Right atrium auricular region (tissue), 2 donors: Measurements from ENCODE around the gene C1QTNF2. TPM values are rescaled to one million over a fixed set of nuclear protein-coding genes. Genes with fewer than 3 reads are reported as not detected.

ENCODE experiments used
- DNase-seq: peaks from one replicate; pipeline ENCODE4 v3.0.0-alpha.2; 2019; ENCODE audit warnings: low spot score
- H3K27ac ChIP-seq, 2 donors: fragments of 200-600 bp; sonication (generic); 1 replicate in 1 of 2; 2 replicates in 1 of 2; pipeline ENCODE4 v1.5.1; 2016 to 2019
- H3K27me3 ChIP-seq, 2 donors: fragments of 200-600 bp; sonication (generic); one replicate each; pipeline versions ENCODE4 v1.5.1 to v1.6.0; 2017 to 2019
- H3K36me3 ChIP-seq: fragments of 200-600 bp; sonication (generic); one replicate; pipeline ENCODE4 v1.5.1; 2016
- H3K4me1 ChIP-seq, 2 donors: fragments of 200-600 bp; sonication (generic); one replicate each; pipeline versions ENCODE4 v1.5.1 to v1.6.0; 2017 to 2019
- H3K4me3 ChIP-seq, 2 donors: fragments of 200-600 bp; sonication (generic); 1 replicate in 1 of 2; 2 replicates in 1 of 2; pipeline ENCODE4 v1.5.1; 2017 to 2019; ENCODE audit warnings: mild to moderate bottlenecking in 1 of 2, moderate library complexity in 1 of 2
- H3K9me3 ChIP-seq, 2 donors: fragments of 200-600 bp; sonication (generic); one replicate each; pipeline ENCODE4 v1.5.1; 2019
- total RNA-seq, 2 donors: library from RNA; depleted of rRNA; stranded (reverse); fragments of >200 nt; gene quantifications; one replicate each; pipeline ENCODE4 v1.1.0, GENCODE V29; 2016
- TF ChIP-seq, protein P1 (sequence below), 2 donors: fragments of 200-600 bp; sonication (generic); IDR thresholded peaks; one replicate each; pipeline ENCODE4 v1.5.1; 2019; ENCODE audit warnings: antibody characterized with exemption in 2 of 2

Gene C1QTNF2
- total RNA-seq, 2 donors from 2014 or later, result 1.5 to 2.2 TPM

DNA sequence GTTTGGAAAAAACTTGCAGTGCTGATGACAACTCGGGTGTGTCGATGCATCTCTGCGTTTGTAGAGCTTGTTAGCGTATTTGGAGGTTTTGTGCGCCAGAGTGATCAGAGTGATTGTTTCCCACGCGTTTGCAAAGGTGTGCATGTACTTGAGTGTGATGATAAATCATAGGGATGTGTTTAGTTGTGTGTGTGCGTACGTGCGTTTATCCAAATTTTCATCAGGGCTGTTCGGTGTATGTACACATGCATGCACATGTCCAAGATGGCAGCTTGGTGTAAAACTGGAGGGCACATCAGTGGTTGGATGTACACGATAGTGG lies 248 bp upstream of the C1QTNF2 start:
- TF ChIP-seq, protein P1, sequence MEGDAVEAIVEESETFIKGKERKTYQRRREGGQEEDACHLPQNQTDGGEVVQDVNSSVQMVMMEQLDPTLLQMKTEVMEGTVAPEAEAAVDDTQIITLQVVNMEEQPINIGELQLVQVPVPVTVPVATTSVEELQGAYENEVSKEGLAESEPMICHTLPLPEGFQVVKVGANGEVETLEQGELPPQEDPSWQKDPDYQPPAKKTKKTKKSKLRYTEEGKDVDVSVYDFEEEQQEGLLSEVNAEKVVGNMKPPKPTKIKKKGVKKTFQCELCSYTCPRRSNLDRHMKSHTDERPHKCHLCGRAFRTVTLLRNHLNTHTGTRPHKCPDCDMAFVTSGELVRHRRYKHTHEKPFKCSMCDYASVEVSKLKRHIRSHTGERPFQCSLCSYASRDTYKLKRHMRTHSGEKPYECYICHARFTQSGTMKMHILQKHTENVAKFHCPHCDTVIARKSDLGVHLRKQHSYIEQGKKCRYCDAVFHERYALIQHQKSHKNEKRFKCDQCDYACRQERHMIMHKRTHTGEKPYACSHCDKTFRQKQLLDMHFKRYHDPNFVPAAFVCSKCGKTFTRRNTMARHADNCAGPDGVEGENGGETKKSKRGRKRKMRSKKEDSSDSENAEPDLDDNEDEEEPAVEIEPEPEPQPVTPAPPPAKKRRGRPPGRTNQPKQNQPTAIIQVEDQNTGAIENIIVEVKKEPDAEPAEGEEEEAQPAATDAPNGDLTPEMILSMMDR (IDR thresholded peaks at IDR 0.05), result no peak

GRCh38 chr5:160367885-160368284 lies 2.5 kb downstream of the C1QTNF2 start:
- Histone ChIP-seq H3K4me1 (peaks cover 0 to 13% of the 10 kb centered on the region in 2 donors), H3K9me3 (no peaks in the 10 kb centered on the region), H3K36me3 (no peaks in the 10 kb centered on the region), H3K27ac (no peak overlapping the region), H3K4me3 (no peak overlapping the region), H3K27me3 (no peaks in the 10 kb centered on the region)
- TF ChIP-seq, protein P1 (IDR thresholded peaks at IDR 0.05), result no peak
- no peak for DNase-seq

More for the DNA sequence above, 248 bp upstream of the C1QTNF2 start:
- Histone ChIP-seq H3K36me3 (no peaks in the 10 kb centered on the region), H3K27ac (peak overlapping the region; percentile 57), H3K9me3 (no peaks in the 10 kb centered on the region), H3K27me3 (no peaks in the 10 kb centered on the region), H3K4me1 (no peaks in the 10 kb centered on the region), H3K4me3 (peak overlapping the region; percentile 55 to 63)
- DNase-seq, result no peak

GRCh38 chr5:160367261-160367660 lies 3.2 kb downstream of the C1QTNF2 start:
- Histone ChIP-seq H3K27me3 (no peaks in the 10 kb centered on the region), H3K27ac (no peak overlapping the region), H3K36me3 (no peaks in the 10 kb centered on the region), H3K4me3 (no peak overlapping the region), H3K4me1 (peaks cover 0 to 18% of the 10 kb centered on the region in 2 donors), H3K9me3 (no peaks in the 10 kb centered on the region)
- no peak for DNase-seq
- TF ChIP-seq, protein P1 (IDR thresholded peaks at IDR 0.05), result no peak

DNA sequence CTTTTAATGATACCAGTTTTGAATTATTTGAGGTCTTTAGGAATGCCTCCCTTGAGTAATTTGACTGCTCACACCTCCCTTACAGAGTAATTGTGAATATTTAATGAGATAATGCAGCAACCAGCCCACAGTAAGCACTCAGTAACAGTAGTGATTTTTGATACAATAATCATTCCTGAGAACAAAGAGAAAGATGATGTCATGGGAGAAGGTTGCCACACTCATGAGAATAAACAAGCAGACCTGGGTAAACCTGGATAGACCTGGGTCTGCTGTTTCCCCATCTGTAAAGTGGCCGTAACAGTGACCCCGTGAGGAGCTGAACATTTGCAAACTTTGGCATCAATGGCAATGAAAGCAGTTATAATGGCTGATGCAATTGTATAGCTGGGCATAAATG lies 4.2 kb downstream of the C1QTNF2 start:
- Histone ChIP-seq H3K4me3 (no peak overlapping the region), H3K4me1 (peaks cover 0 to 23% of the 10 kb centered on the region in 2 donors), H3K27ac (no peak overlapping the region), H3K27me3 (no peaks in the 10 kb centered on the region), H3K36me3 (no peaks in the 10 kb centered on the region), H3K9me3 (no peaks in the 10 kb centered on the region)
- TF ChIP-seq, protein P1 (IDR thresholded peaks at IDR 0.05), result no peak
- no peak for DNase-seq

DNA sequence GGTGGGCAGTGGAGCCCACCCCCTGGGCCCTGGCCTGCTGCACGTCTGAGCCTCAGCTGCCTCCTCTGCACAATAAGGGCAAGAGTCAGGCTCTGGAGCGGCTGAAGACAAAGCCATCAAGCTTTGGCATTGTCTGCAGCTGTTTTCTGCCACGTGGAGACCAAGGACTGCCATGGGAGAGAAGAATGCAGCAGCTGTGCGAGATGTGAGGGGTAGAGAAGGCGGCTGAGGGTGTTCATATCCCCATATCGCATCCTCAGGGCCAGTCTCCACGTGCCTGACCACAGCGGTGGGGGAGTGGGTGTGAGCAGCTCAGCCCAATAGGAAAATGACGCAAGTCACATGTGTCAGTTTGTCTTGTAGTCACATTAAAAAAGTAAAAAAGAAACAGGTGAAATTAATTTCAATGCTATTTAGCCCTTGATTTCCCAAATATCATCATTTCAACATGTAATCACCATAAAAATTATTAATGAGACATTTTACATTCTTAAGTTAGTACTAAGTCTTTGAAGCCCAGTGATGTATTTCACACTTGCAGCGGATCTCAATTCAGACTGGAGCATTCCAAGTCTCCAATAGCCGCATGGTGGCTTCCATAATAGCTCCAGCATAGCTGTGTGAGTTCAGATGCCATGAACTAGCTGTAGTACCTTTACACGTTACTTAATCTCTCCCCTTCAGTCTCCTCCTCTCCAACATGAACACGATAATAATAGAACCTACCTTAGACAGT lies 6.6 kb downstream of the C1QTNF2 start:
- peak overlapping the region; percentile 59 to 67 for H3K27ac ChIP-seq
- TF ChIP-seq, protein P1 (IDR thresholded peaks at IDR 0.05), result no peak
- no peaks in the 10 kb centered on the region for H3K36me3 ChIP-seq
- H3K9me3 ChIP-seq, result no peaks in the 10 kb centered on the region
- no peak for DNase-seq
- peaks cover 0 to 43% of the 10 kb centered on the region in 2 donors for H3K4me1 ChIP-seq
- no peak overlapping the region for H3K4me3 ChIP-seq
- H3K27me3 ChIP-seq, result no peaks in the 10 kb centered on the region

- H3K4me1 ChIP-seq, result peaks cover 0 to 49% of the 10 kb centered on the region in 2 donors
- H3K27me3 ChIP-seq, result no peaks in the 10 kb centered on the region
- TF ChIP-seq, protein P1 (IDR thresholded peaks at IDR 0.05), result no peak
- H3K4me3 ChIP-seq, result no peak overlapping the region
- peak overlapping the region; percentile 59 to 67 for H3K27ac ChIP-seq
- H3K9me3 ChIP-seq, result no peaks in the 10 kb centered on the region
- no peak for DNase-seq
- H3K36me3 ChIP-seq, result no peaks in the 10 kb centered on the region
Measured at GRCh38 chr5:160363211-160363610, 7.2 kb downstream of the C1QTNF2 start.
